HG03575 (cell line): ENCODE data around the gene STX2.
"Not testable (repeated sequence)": the region's sequence is repeated elsewhere in the genome, so short reads cannot be mapped to it uniquely, and the experiment has no call there.

Experiments used
- ATAC-seq: cut with Tn5 transposase; IDR thresholded peaks from one replicate; pipeline ENCODE4 v1.9.1; 2021; ENCODE audit not compliant: unreplicated experiment, insufficient number of reproducible peaks, low FRiP score; ENCODE audit errors: extremely low read depth

STX2 gene

GRCh38 chr12:130871286-130872178, 32.5 kb upstream of the STX2 start, which contains the start of gene RAN:
TSS of gene RAN (plus strand) at chr12:130872066. CDS start at chr12:130872594, 528 bp downstream.
- ATAC-seq = no peak

GRCh38 chr12:130870442-130871285, 31.6 kb upstream of the STX2 start:
- ATAC-seq = no peak

GRCh38 chr12:130868412-130868811, 29.4 kb upstream of the STX2 start:
- no peak for ATAC-seq

GRCh38 chr12:130863298-130863697, 24.2 kb upstream of the STX2 start:
- no peak for ATAC-seq

- ATAC-seq = not testable (repeated sequence)
Observed at GRCh38 chr12:130862771-130863170, 23.7 kb upstream of the STX2 start.

- no peak for ATAC-seq
Observed at GRCh38 chr12:130862161-130862560, 23.1 kb upstream of the STX2 start.

- ATAC-seq = no peak
Observed at GRCh38 chr12:130860311-130860710, 21.3 kb upstream of the STX2 start.

- ATAC-seq = no peak
Observed at GRCh38 chr12:130859161-130859560, 20.1 kb upstream of the STX2 start.

GRCh38 chr12:130858084-130858483, 19.0 kb upstream of the STX2 start:
- ATAC-seq = no peak

GRCh38 chr12:130856088-130856487, 17.0 kb upstream of the STX2 start:
- ATAC-seq = no peak

- ATAC-seq = no peak
Observed at GRCh38 chr12:130850418-130851021, 11.5 kb upstream of the STX2 start.

GRCh38 chr12:130849561-130850417, 10.7 kb upstream of the STX2 start:
- ATAC-seq = no peak

- not testable (repeated sequence) for ATAC-seq
Observed at GRCh38 chr12:130848785-130849305, 9.8 kb upstream of the STX2 start.

- not testable (repeated sequence) for ATAC-seq
Observed at GRCh38 chr12:130848105-130848504, 9.1 kb upstream of the STX2 start.

- no peak for ATAC-seq
Observed at GRCh38 chr12:130847112-130847511, 8.1 kb upstream of the STX2 start.

GRCh38 chr12:130846369-130846768, 7.3 kb upstream of the STX2 start:
- no peak for ATAC-seq

- no peak for ATAC-seq
Observed at GRCh38 chr12:130839770-130840404, 837 bp upstream of the STX2 start.
